ENCODE results near the gene DLG2.

Gene DLG2

GRCh38 chr11:84963240-84963639, 663.9 kb downstream of the DLG2 start:
- no peak for DNase-seq

- no peak for DNase-seq
Measured at GRCh38 chr11:84962018-84962417, 665.1 kb downstream of the DLG2 start.

- no peak for DNase-seq
Measured at GRCh38 chr11:84958295-84958694, 668.8 kb downstream of the DLG2 start.

DNA sequence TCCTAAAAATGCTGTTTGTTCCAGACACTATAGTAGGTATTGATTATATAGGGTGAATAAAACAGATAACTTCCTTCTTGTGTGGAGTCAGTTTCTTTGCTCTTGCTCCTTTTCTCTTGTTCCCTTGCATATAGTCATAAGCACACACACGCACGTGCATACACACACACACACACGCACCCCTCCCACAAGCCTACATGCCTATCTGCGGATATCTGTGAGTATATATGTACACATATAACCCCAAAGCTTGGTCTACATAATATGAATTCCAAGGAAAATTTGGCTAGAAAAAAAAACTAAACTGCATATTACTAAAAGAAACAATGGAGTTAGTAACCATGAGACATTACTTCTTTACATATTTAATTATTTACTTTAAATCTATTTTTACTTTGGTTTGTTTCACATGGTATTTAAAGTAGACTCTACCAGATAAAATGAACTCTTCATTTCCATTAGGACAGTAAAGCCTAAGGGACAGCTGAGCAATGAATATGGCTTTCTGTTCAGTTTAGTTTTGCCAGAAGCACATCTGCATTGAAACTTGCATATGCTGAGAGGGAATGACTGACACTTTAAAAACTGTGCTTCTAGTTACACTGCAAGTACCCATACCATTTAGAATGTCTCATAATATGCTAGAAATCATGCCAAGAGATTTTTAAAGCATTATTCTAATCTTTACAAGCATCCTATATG, 676.4 kb downstream of the DLG2 start:
- DNase-seq, result no peak

- no peak for DNase-seq
Measured at GRCh38 chr11:84947970-84948580, 679.1 kb downstream of the DLG2 start.

DNA sequence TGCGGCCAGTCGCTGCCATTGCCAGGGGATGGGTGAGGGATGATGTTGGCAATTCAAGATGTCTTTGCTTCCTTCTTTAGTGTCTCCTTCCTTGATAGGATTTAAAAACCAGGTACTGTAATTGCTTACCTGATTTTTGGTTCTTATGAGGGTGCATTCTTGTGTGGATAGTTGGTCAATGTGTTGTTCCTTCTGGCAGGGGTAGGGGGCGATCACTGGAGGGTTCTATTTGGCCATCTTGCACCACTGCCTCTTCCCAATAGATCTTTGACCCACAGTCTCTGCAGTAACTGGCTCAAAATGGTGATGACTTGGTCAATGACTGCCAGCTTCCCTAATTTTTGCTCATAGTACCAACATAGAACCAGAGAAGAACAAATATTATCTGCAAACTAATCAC, 680.1 kb downstream of the DLG2 start:
- DNase-seq, result no peak

- DNase-seq, result no peak
Measured at GRCh38 chr11:84930863-84931262, 696.3 kb downstream of the DLG2 start.

DNA sequence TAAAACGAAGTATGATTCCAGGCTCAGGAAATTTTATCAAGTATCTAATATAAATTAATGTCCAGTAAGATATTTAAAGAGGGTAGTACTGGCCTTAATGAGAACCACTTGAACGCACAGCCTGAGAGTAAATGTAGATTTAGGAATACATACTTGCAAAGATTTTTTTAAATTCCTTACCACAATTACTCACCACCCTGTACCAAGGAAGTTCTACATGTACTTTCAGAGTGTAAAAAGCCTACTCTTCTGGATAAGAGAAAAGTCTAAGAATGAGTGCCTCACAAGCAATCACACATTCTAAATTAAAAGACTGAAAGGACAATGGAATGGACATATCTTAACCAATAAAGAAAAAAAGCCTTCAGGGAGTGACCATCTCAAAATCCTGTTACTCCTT, 697.4 kb downstream of the DLG2 start:
- no peak for DNase-seq

DNA sequence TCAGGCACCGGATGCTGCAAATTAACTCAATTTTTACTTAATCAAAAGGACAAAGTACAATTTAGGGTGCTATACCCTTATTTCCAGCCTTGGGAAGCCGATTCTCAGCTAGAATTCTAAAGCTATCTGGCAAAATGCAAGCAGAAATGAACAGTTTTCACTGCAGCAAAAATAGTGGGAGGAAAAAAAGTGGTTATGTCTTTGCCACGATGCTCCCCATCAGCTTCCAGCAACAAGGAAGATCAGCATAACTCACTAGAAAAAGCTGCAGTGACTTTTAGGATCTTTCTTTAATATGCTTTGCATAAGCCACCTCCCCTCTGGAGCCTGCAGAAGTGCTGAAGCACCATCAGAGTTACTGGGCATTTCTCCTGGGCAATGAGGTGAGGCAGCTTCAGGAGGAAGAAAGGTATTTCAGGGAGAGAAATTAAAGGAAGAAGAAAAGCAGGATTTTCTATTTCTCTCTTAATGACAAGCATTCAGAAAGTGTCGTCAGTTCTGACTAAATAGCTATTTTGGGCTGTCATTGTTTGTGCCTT, 702.9 kb downstream of the DLG2 start:
- no peak for DNase-seq

GRCh38 chr11:84923489-84923888, 703.7 kb downstream of the DLG2 start:
- DNase-seq, result no peak

GRCh38 chr11:84922836-84923235, 704.3 kb downstream of the DLG2 start:
- no peak for DNase-seq

DNA sequence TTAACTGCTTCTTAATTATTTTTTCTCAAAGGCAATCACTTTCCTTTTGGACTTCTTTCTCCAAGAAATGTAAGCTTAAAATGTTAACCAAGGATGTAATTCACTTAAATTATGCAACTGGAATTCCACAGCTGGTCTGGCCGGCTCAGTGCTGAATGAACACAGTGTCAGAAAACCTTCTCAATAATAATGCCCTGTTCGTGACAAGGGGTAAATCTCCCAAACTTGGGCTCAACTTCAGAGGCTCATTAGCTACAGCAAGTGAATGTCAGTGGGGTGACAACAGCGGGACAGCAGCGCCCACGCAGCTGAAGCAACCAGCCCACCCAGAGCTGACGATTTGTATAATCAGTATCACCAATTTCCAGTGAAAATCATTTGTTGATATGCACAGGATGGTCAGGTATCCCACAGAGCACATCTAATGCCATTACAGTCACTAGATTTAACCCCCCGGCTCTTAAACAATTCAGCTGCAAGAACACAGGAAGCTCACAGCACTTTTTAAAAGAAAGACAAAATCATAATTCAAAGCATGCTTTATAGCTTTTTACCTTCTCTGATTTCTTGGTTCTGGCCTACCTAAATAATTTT, 704.8 kb downstream of the DLG2 start:
- no peak for DNase-seq

DNA sequence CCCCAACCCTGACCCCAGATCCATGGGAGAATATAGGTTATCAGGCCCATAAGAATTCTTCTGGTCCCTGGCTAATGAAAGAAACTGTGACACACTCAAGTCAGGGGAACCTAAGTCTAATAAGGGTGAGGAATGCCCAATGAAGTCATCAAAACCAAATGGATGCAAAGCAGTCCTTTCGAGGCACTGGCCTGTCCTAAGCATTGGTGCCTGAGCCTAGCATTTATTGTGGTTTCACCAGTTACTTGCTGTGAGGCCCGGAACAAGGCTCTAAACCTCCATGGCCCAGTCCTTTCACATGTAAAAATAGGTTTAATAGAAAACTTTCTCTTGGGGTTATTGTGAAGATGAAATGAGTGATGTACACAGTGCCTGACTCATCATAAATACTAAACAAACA, 712.6 kb downstream of the DLG2 start:
- DNase-seq, result no peak

GRCh38 chr11:84909740-84910139, 717.4 kb downstream of the DLG2 start:
- no peak for DNase-seq

- DNase-seq, result no peak
Measured at GRCh38 chr11:84906995-84907394, 720.1 kb downstream of the DLG2 start.

- DNase-seq, result no peak
Measured at GRCh38 chr11:84905411-84905810, 721.7 kb downstream of the DLG2 start.

- DNase-seq, result no peak
Measured at GRCh38 chr11:84902445-84902844, 724.7 kb downstream of the DLG2 start.

DNA sequence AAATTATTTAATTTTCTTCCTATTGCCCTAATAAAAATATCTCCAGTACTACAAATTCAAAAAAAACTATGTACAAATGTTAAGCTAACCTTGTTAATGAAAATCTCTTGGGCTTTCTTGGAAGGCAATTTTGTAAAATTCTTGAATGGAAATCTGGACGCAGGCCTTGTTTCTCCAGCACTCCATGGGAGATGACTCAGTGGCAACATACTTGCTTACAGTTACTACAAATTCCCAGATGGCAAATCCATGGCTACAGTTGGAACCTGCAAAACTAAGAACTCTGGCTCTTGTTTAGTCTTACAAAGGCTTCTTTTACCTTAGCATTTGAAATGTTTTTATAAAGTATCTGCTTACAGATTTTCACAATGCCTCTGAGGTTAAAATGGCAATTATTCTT, 725.2 kb downstream of the DLG2 start:
- DNase-seq, result no peak

- no peak for DNase-seq
Measured at GRCh38 chr11:84899740-84900139, 727.4 kb downstream of the DLG2 start.

- DNase-seq, result no peak
Measured at GRCh38 chr11:84899134-84899533, 728.0 kb downstream of the DLG2 start.

DNA sequence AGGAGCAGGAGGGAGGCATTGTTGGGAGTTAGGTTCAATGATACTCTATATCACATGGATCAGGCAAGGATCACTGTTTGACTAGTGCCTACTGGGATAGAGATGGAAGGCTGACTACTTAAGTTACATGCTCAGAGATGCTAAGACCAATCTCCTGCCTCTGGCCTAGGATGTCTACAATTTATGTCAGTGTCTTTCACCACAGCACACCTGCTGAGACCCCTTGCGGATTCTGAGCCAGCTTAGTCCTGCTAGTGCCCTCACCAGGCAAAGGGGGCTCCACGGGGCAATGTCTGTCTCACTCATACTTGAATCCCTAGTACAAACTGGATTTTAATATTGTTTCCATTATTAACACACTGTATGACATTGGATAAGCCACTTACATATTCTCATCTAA, 732.5 kb downstream of the DLG2 start:
- no peak for DNase-seq

DNA sequence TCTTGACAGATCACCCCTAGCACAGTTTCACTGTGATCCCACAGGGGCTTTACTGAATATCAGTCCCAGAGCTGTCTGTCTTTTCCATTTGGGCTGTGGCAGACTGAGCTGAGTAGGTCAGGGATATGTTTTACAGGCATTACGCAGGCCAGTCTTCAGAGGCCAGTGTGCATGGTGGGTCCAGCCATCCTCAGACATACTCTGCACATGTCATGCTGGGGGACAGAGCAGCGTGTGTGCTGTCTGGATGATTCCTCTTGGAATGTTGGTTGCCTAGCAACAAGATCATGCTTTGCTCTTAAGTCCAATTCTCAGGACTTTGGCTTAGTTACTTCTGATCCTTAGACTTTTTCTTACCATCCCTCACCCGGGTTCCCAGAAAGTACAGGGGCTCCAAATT, 736.5 kb downstream of the DLG2 start:
- no peak for DNase-seq

DNA sequence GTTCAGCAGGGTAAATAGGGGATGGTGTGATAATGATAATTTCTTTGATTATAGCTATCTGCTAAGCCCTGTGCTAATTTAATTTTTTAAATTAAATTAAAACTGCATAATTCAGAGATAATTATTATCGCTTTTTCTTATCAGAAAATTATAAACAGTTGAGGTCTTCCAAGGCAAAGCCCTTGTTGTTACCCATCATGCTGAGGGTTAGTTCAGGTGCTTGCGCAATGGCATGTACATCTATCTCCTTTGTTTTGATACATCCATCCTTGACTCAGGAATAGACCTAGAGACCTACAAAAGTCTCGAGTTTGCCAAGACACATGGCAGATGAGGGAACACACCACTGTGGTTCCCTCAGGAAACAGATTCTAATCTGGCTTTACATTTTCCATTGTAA, 737.6 kb downstream of the DLG2 start:
- DNase-seq, result no peak

- DNase-seq, result no peak
Measured at GRCh38 chr11:84887055-84887629, 740.0 kb downstream of the DLG2 start.
